HG03439 (cell line): Measurements from ENCODE around the gene GPR149.
A peak's percentile ranks its signal among the peaks of the same experiment; 100 is the strongest.
"Not testable (repeated sequence)": the region's sequence is repeated elsewhere in the genome, so short reads cannot be mapped to it uniquely, and the experiment has no call there.

Experiments
- ATAC-seq: cut with Tn5 transposase; IDR thresholded peaks from one replicate; pipeline ENCODE4 v1.9.1; 2021; ENCODE audit warnings: mild to moderate bottlenecking, moderate library complexity; ENCODE audit not compliant: unreplicated experiment

GPR149 gene

GRCh38 chr3:154430014-154430413, at the start of gene GPR149:
Gene GPR149 (minus strand): TSS chr3:154430190. CDS start chr3:154429615, 575 bp downstream.
- ATAC-seq, result no peak

- ATAC-seq, result no peak
Observed at GRCh38 chr3:154473769-154474168, 43.8 kb upstream of the GPR149 start.

- ATAC-seq, result no peak
Observed at GRCh38 chr3:154469585-154469984, 39.6 kb upstream of the GPR149 start.

- ATAC-seq, result no peak
Observed at GRCh38 chr3:154464440-154465190, 34.6 kb upstream of the GPR149 start.

GRCh38 chr3:154458560-154458959, 28.6 kb upstream of the GPR149 start:
- no peak for ATAC-seq

- not testable (repeated sequence) for ATAC-seq
Observed at GRCh38 chr3:154439081-154439480, 9.1 kb upstream of the GPR149 start.

GRCh38 chr3:154431043-154431442, 1.1 kb upstream of the GPR149 start:
- ATAC-seq, result no peak

- ATAC-seq, result no peak
Observed at GRCh38 chr3:154428286-154429206, 1.4 kb downstream of the GPR149 start.

- no peak for ATAC-seq
Observed at GRCh38 chr3:154427685-154428285, 2.2 kb downstream of the GPR149 start.

GRCh38 chr3:154422694-154423093, 7.3 kb downstream of the GPR149 start:
- ATAC-seq, result no peak

- no peak for ATAC-seq
Observed at GRCh38 chr3:154421083-154421482, 8.9 kb downstream of the GPR149 start.

- ATAC-seq, result peak; percentile 99
Observed at GRCh38 chr3:154398084-154398967, 31.7 kb downstream of the GPR149 start.

GRCh38 chr3:154389861-154390260, 40.1 kb downstream of the GPR149 start:
- ATAC-seq, result no peak

GRCh38 chr3:154384479-154384878, 45.5 kb downstream of the GPR149 start:
- ATAC-seq, result no peak

- no peak for ATAC-seq
Observed at GRCh38 chr3:154378311-154378710, 51.7 kb downstream of the GPR149 start.

GRCh38 chr3:154367221-154367620, 62.8 kb downstream of the GPR149 start:
- no peak for ATAC-seq

- ATAC-seq, result no peak
Observed at GRCh38 chr3:154364849-154365248, 65.1 kb downstream of the GPR149 start.

- ATAC-seq, result no peak
Observed at GRCh38 chr3:154361099-154361498, 68.9 kb downstream of the GPR149 start.

GRCh38 chr3:154356009-154356408, 74.0 kb downstream of the GPR149 start:
- ATAC-seq, result no peak

GRCh38 chr3:154349223-154349622, 80.8 kb downstream of the GPR149 start:
- ATAC-seq, result no peak
